EL (cell line): Measurements from ENCODE around the gene OR5AN1.
"Not testable (repeated sequence)": the region's sequence is repeated elsewhere in the genome, so short reads cannot be mapped to it uniquely, and the experiment has no call there.

Experiments
- DNase-seq: peaks from one replicate; pipeline ENCODE4 v3.0.0-alpha.2; 2016

Gene OR5AN1

GRCh38 chr11:59358595-59358994, at the start of gene OR5AN1:
TSS of gene OR5AN1 (plus strand) at chr11:59358895. CDS start at chr11:59364459, 5,564 bp downstream.
- no peak for DNase-seq

- no peak for DNase-seq
These were observed 23.7 kb upstream of the OR5AN1 start for GRCh38 chr11:59335001-59335400.

- DNase-seq = no peak
These were observed 22.5 kb upstream of the OR5AN1 start for GRCh38 chr11:59336176-59336575.

GRCh38 chr11:59336931-59337330, 21.8 kb upstream of the OR5AN1 start:
- DNase-seq = no peak

GRCh38 chr11:59349657-59350056, 9.0 kb upstream of the OR5AN1 start:
- DNase-seq = not testable (repeated sequence)

GRCh38 chr11:59355226-59355625, 3.5 kb upstream of the OR5AN1 start:
- no peak for DNase-seq

- DNase-seq = no peak
These were observed 2.1 kb upstream of the OR5AN1 start for GRCh38 chr11:59356561-59356960.

GRCh38 chr11:59358020-59358419, 675 bp upstream of the OR5AN1 start:
- no peak for DNase-seq

GRCh38 chr11:59365232-59366018, 6.7 kb downstream of the OR5AN1 start:
- no peak for DNase-seq

GRCh38 chr11:59368238-59369022, 9.7 kb downstream of the OR5AN1 start:
- no peak for DNase-seq

- DNase-seq = not testable (repeated sequence)
These were observed 13.6 kb downstream of the OR5AN1 start for GRCh38 chr11:59372324-59372723.

- no peak for DNase-seq
These were observed 21.8 kb downstream of the OR5AN1 start for GRCh38 chr11:59380263-59381059.

- DNase-seq = no peak
These were observed 35.5 kb downstream of the OR5AN1 start for GRCh38 chr11:59394186-59394585.

- no peak for DNase-seq
These were observed 42.0 kb downstream of the OR5AN1 start for GRCh38 chr11:59400461-59401261.

- no peak for DNase-seq
These were observed 42.5 kb downstream of the OR5AN1 start for GRCh38 chr11:59401262-59401552.

- DNase-seq = no peak
These were observed 44.9 kb downstream of the OR5AN1 start for GRCh38 chr11:59403546-59403945.

- no peak for DNase-seq
These were observed 55.0 kb downstream of the OR5AN1 start for GRCh38 chr11:59413646-59414045.

- DNase-seq = no peak
These were observed 56.4 kb downstream of the OR5AN1 start for GRCh38 chr11:59415111-59415510.

- no peak for DNase-seq
These were observed 57.9 kb downstream of the OR5AN1 start for GRCh38 chr11:59416613-59417012.

- DNase-seq = no peak
These were observed 58.3 kb downstream of the OR5AN1 start for GRCh38 chr11:59417023-59417422.

GRCh38 chr11:59418156-59418555, 59.5 kb downstream of the OR5AN1 start:
- no peak for DNase-seq
